Neural cell (in vitro differentiated cells): ENCODE data around the gene RFC2. TPM values are rescaled to one million over a fixed set of nuclear protein-coding genes. Genes with fewer than 3 reads are reported as not detected.

Experiments used
- H2AFZ ChIP-seq: fragments of 200-600, 300-800 bp; sonication (generic), shearing (Covaris generic); 2 replicates; pipeline ENCODE4 v1.6.0; 2014; ENCODE audit warnings: low read depth, mild to moderate bottlenecking, antibody characterized with exemption, low read length, moderate library complexity
- H3F3A ChIP-seq: fragments of 200-600 bp; shearing (Covaris generic); 2 replicates; pipeline ENCODE4 v1.6.1; 2016; ENCODE audit warnings: mild to moderate bottlenecking, moderate library complexity, mixed read lengths, antibody characterized with exemption, low read length; ENCODE audit not compliant: insufficient read depth, poor library complexity, severe bottlenecking
- H3K27ac ChIP-seq: fragments of 200-600, 300-800 bp; sonication (generic), shearing (Covaris generic); 2 replicates; pipeline ENCODE4 v1.5.1; 2014; ENCODE audit warnings: mild to moderate bottlenecking, low read length, moderate library complexity
- H3K27me3 ChIP-seq: fragments of 300-800, 200-600 bp; sonication (generic), shearing (Covaris generic); 2 replicates; pipeline ENCODE4 v1.6.0; 2014; ENCODE audit warnings: mild to moderate bottlenecking, low read depth, low read length, moderate library complexity; ENCODE audit not compliant: insufficient read depth
- H3K36me3 ChIP-seq: fragments of 300-800, 200-600 bp; sonication (generic), shearing (Covaris generic); 2 replicates; pipeline ENCODE4 v1.5.1; 2014; ENCODE audit warnings: mild to moderate bottlenecking, antibody characterized with exemption, low read length, moderate library complexity; ENCODE audit not compliant: insufficient read depth
- H3K4me2 ChIP-seq: fragments of 300-800, 200-600 bp; sonication (generic), shearing (Covaris generic); 2 replicates; pipeline ENCODE4 v1.6.0; 2014; ENCODE audit warnings: mild to moderate bottlenecking, low read length
- H3K4me3 ChIP-seq: fragments of 300-800, 200-600 bp; sonication (generic), shearing (Covaris generic); 2 replicates; pipeline ENCODE4 v1.5.1; 2014; ENCODE audit warnings: mild to moderate bottlenecking, low read length, moderate library complexity
- H3K79me2 ChIP-seq: fragments of 200-600 bp; shearing (Covaris generic); replicated peaks from 2 replicates; pipeline ENCODE4 v1.6.0; 2014; ENCODE audit warnings: mild to moderate bottlenecking, low read length, moderate library complexity; ENCODE audit not compliant: insufficient read depth
- H3K9ac ChIP-seq: fragments of 300-800, 200-600 bp; sonication (generic), shearing (Covaris generic); 2 replicates; pipeline ENCODE4 v1.6.1; 2016; ENCODE audit warnings: mild to moderate bottlenecking, low read length, mixed read lengths
- H3K9me2 ChIP-seq: fragments of 200-600 bp; shearing (Covaris generic); 2 replicates; pipeline ENCODE4 v1.6.1; 2016; ENCODE audit warnings: mild to moderate bottlenecking, low read length, mixed read lengths; ENCODE audit not compliant: insufficient read depth
- H3K9me3 ChIP-seq: fragments of 200-600, 300-800 bp; sonication (generic), shearing (Covaris generic); 2 replicates; pipeline ENCODE4 v1.6.1; 2016; ENCODE audit warnings: mild to moderate bottlenecking, mixed run types, low read length, moderate library complexity, mixed read lengths
- H4K20me1 ChIP-seq: fragments of 200-600 bp; shearing (Covaris generic); 2 replicates; pipeline ENCODE4 v1.6.1; 2016; ENCODE audit warnings: mild to moderate bottlenecking, mixed run types; ENCODE audit not compliant: insufficient read depth
- EP300 ChIP-seq: fragments of 450-650 bp; conservative IDR thresholded peaks from 2 replicates; pipeline ENCODE4 v1.6.1; 2014; ENCODE audit warnings: antibody characterized with exemption, mild to moderate bottlenecking, moderate library complexity; ENCODE audit not compliant: poor library complexity, severe bottlenecking
- EZH2 ChIP-seq: fragments of 200-600, 300-800 bp; shearing (Covaris generic), sonication (generic); IDR thresholded peaks from 2 replicates; pipeline ENCODE4 v1.6.1; 2014; ENCODE audit warnings: antibody characterized with exemption, low read length, borderline replicate concordance, mild to moderate bottlenecking; ENCODE audit not compliant: insufficient read depth, poor library complexity, severe bottlenecking
- MXI1 ChIP-seq: fragments of 450-650 bp; conservative IDR thresholded peaks from 2 replicates; pipeline ENCODE4 v1.6.1; 2014; ENCODE audit warnings: antibody characterized with exemption, mild to moderate bottlenecking; ENCODE audit not compliant: poor library complexity, severe bottlenecking
- POLR2AphosphoS5 ChIP-seq: IDR thresholded peaks from 2 replicates; pipeline ENCODE4 v1.6.1; 2012
- RAD21 ChIP-seq: fragments of 450-650 bp; conservative IDR thresholded peaks from 2 replicates; pipeline ENCODE4 v1.6.1; 2014; ENCODE audit warnings: antibody characterized with exemption, mild to moderate bottlenecking, moderate library complexity
- SMC3 ChIP-seq: fragments of 450-650 bp; conservative IDR thresholded peaks from 2 replicates; pipeline ENCODE4 v1.6.1; 2014; ENCODE audit warnings: antibody characterized with exemption, mild to moderate bottlenecking, moderate library complexity; ENCODE audit not compliant: poor library complexity
- TAF1 ChIP-seq: IDR thresholded peaks from 2 replicates; pipeline ENCODE4 v1.6.1; 2012; ENCODE audit warnings: low read depth
- polyA plus RNA-seq: library from polyadenylated mRNA; depleted of rRNA; stranded (reverse); fragments of >200 nt; gene quantifications from 2 replicates; pipeline ENCODE4 v1.2.3, GENCODE V29; 2014
- TF ChIP-seq, protein P1 (sequence below): IDR thresholded peaks from 2 replicates; pipeline ENCODE4 v1.6.1; 2012; ENCODE audit warnings: borderline replicate concordance
- TF ChIP-seq, protein P2 (sequence below): fragments of 450-650 bp; IDR thresholded peaks from 2 replicates; pipeline ENCODE4 v1.5.1; 2014; ENCODE audit warnings: antibody characterized with exemption, mild to moderate bottlenecking, moderate library complexity; ENCODE audit not compliant: poor library complexity, severe bottlenecking

The RFC2 gene
- polyA plus RNA-seq, 1 donor from 2014 or later: 20.9 TPM

DNA sequence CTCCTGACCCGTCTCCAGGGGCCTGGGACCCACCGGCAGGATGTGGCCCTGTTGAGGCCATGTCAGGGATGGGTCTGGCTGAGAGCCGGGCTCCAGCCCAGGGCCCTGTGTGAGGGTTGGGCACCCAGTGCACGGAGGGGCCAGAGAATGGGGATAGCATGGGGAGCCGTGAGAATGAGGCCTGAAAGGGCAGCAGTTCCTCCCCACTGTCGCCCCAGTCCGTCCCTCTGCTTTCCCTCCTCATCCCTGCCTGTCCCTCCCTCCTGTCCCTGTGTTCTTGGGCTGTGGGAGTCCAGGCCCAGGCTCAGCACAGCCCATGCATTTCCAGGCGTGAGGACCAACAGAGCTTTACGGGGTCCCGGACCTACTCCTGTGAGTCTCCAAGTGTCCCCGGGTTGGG is 34.8 kb downstream of the RFC2 start:
- Histone ChIP-seq H3K4me2 (no peak overlapping the region), H3K4me3 (no peak overlapping the region), H3K27ac (no peak overlapping the region), H3K9me2 (no peaks in the 10 kb centered on the region), H3K36me3 (no peaks in the 10 kb centered on the region), H4K20me1 (no peaks in the 10 kb centered on the region), H2AFZ (no peak overlapping the region), H3K9ac (no peak overlapping the region), H3F3A (no peaks in the 10 kb centered on the region), H3K27me3 (no peaks in the 10 kb centered on the region), H3K9me3 (no peaks in the 10 kb centered on the region), H3K79me2 (no peaks in the 10 kb centered on the region)
- TF ChIP-seq RAD21: no peak
- TF ChIP-seq, protein P1, sequence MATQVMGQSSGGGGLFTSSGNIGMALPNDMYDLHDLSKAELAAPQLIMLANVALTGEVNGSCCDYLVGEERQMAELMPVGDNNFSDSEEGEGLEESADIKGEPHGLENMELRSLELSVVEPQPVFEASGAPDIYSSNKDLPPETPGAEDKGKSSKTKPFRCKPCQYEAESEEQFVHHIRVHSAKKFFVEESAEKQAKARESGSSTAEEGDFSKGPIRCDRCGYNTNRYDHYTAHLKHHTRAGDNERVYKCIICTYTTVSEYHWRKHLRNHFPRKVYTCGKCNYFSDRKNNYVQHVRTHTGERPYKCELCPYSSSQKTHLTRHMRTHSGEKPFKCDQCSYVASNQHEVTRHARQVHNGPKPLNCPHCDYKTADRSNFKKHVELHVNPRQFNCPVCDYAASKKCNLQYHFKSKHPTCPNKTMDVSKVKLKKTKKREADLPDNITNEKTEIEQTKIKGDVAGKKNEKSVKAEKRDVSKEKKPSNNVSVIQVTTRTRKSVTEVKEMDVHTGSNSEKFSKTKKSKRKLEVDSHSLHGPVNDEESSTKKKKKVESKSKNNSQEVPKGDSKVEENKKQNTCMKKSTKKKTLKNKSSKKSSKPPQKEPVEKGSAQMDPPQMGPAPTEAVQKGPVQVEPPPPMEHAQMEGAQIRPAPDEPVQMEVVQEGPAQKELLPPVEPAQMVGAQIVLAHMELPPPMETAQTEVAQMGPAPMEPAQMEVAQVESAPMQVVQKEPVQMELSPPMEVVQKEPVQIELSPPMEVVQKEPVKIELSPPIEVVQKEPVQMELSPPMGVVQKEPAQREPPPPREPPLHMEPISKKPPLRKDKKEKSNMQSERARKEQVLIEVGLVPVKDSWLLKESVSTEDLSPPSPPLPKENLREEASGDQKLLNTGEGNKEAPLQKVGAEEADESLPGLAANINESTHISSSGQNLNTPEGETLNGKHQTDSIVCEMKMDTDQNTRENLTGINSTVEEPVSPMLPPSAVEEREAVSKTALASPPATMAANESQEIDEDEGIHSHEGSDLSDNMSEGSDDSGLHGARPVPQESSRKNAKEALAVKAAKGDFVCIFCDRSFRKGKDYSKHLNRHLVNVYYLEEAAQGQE: no peak
- TF ChIP-seq SMC3: no peak
- TF ChIP-seq EZH2: no peak
- no peak for TF ChIP-seq MXI1
- no peak for TF ChIP-seq TAF1
- TF ChIP-seq EP300: no peak
- no peak for TF ChIP-seq POLR2AphosphoS5
- TF ChIP-seq, protein P2, sequence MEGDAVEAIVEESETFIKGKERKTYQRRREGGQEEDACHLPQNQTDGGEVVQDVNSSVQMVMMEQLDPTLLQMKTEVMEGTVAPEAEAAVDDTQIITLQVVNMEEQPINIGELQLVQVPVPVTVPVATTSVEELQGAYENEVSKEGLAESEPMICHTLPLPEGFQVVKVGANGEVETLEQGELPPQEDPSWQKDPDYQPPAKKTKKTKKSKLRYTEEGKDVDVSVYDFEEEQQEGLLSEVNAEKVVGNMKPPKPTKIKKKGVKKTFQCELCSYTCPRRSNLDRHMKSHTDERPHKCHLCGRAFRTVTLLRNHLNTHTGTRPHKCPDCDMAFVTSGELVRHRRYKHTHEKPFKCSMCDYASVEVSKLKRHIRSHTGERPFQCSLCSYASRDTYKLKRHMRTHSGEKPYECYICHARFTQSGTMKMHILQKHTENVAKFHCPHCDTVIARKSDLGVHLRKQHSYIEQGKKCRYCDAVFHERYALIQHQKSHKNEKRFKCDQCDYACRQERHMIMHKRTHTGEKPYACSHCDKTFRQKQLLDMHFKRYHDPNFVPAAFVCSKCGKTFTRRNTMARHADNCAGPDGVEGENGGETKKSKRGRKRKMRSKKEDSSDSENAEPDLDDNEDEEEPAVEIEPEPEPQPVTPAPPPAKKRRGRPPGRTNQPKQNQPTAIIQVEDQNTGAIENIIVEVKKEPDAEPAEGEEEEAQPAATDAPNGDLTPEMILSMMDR: no peak

DNA sequence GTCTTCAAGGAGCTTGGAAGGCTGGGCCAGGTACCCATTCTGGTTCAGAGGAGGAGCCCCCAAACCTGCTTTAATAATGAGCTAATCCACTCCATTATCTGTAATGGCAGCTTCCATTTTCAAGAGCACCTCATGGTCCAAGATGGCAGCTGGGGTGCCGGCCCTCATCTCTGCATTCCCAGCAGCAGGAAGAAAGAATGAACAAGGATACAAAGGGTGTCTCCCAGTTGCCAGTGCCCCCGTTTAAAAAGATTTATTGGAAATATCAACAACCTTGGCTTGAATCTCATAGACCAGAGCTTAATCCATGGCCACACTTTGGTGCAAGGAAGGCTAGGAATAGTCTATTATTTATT is 35.9 kb downstream of the RFC2 start:
- TF ChIP-seq, protein P1: no peak
- no peak for TF ChIP-seq EP300
- TF ChIP-seq EZH2: no peak
- TF ChIP-seq MXI1: no peak
- no peak for TF ChIP-seq RAD21
- TF ChIP-seq SMC3: no peak
- no peak overlapping the region for H3K27ac ChIP-seq
- H4K20me1 ChIP-seq: no peaks in the 10 kb centered on the region

More for the DNA sequence above, 35.9 kb downstream of the RFC2 start:
- Histone ChIP-seq H3K79me2 (no peaks in the 10 kb centered on the region), H3K9me2 (no peaks in the 10 kb centered on the region), H3K27me3 (no peaks in the 10 kb centered on the region), H3K9ac (no peak overlapping the region), H3K36me3 (no peaks in the 10 kb centered on the region), H3K4me3 (no peak overlapping the region), H2AFZ (no peak overlapping the region), H3F3A (no peaks in the 10 kb centered on the region), H3K9me3 (no peaks in the 10 kb centered on the region), H3K4me2 (no peak overlapping the region)
